IMR-90 (cell line): Measurements from ENCODE around the gene SRPK3. TPM values are rescaled to one million over a fixed set of nuclear protein-coding genes. Genes with fewer than 3 reads are reported as not detected.

Experiments used
- ATAC-seq: fragments of 200-7000 bp; cut with Tn5 transposase; 2 replicates; pipeline ENCODE4 v1.9.1; 2020; ENCODE audit warnings: low read depth, mild to moderate bottlenecking, moderate library complexity
- BruUV-seq: library from RNA; stranded (reverse); fragments of 400-500 nt; replicated peaks from 2 replicates; lab custom pipeline; 2021; lab: Mats Ljungman, UMichigan
- CTCF ChIA-PET: fragments of 300-600 bp; formaldehyde crosslinking; extraction: SDS; loops from one replicate; lab custom pipeline; 2021; ENCODE audit warnings: antibody characterized with exemption; lab: Yijun Ruan, JAX
- POLR2A ChIA-PET: fragments of 300-600 bp; sonication (Branson Sonifier 250); formaldehyde crosslinking; loops from one replicate; lab custom pipeline; 2022; ENCODE audit warnings: antibody characterized with exemption; ENCODE audit not compliant: unreplicated experiment; lab: Charles Lee
- DNase-seq: peaks from one replicate; pipeline ENCODE4 v3.0.0; 2013
- H2AFZ ChIP-seq: replicated peaks from 2 replicates; pipeline ENCODE3; 2013; ENCODE audit warnings: low read length, mild to moderate bottlenecking; ENCODE audit not compliant: poor library complexity
- H2AK5ac ChIP-seq: 2 replicates; pipeline ENCODE4 v1.6.1; 2013; ENCODE audit warnings: low read depth, low read length, inconsistent platforms
- H2AK9ac ChIP-seq: replicated peaks from 2 replicates; pipeline ENCODE3; 2013; ENCODE audit warnings: mild to moderate bottlenecking, low read depth, low read length, moderate library complexity; ENCODE audit not compliant: poor library complexity
- H2BK120ac ChIP-seq: 2 replicates; pipeline ENCODE4 v1.6.1; 2013; ENCODE audit warnings: low read depth, low read length, inconsistent platforms
- H2BK15ac ChIP-seq: 3 replicates; pipeline ENCODE4 v1.6.1; 2013; ENCODE audit warnings: low read depth, low read length, inconsistent platforms
- H2BK20ac ChIP-seq: 2 replicates; pipeline ENCODE4 v1.6.1; 2013; ENCODE audit warnings: low read depth, mild to moderate bottlenecking, inconsistent platforms, low read length, moderate library complexity
- H2BK5ac ChIP-seq: 2 replicates; pipeline ENCODE4 v1.6.1; 2013; ENCODE audit warnings: mild to moderate bottlenecking, low read depth, low read length, inconsistent platforms; ENCODE audit not compliant: poor library complexity, severe bottlenecking
- H3K14ac ChIP-seq: replicated peaks from 2 replicates; pipeline ENCODE4 v1.6.1; 2013; ENCODE audit warnings: low read depth, low read length, inconsistent platforms
- H3K18ac ChIP-seq: 2 replicates; pipeline ENCODE4 v1.6.1; 2013; ENCODE audit warnings: low read depth, low read length, control low read depth
- H3K23ac ChIP-seq: 2 replicates; pipeline ENCODE4 v1.6.1; 2013; ENCODE audit warnings: low read depth, low read length, inconsistent platforms
- H3K27ac ChIP-seq: 2 replicates; pipeline ENCODE4 v1.5.1; 2013; ENCODE audit warnings: mild to moderate bottlenecking, control low read depth, low read length; ENCODE audit not compliant: insufficient read depth
- H3K27me3 ChIP-seq: 2 replicates; pipeline ENCODE4 v1.6.1; 2013; ENCODE audit warnings: low read length; ENCODE audit not compliant: control insufficient read depth, insufficient read depth
- H3K36me3 ChIP-seq: 2 replicates; pipeline ENCODE4 v1.6.1; 2013; ENCODE audit warnings: low read length, mixed read lengths; ENCODE audit not compliant: control insufficient read depth, insufficient read depth
- H3K4ac ChIP-seq: 2 replicates; pipeline ENCODE4 v1.6.1; 2013; ENCODE audit warnings: low read depth, low read length, inconsistent platforms
- H3K4me1 ChIP-seq: 2 replicates; pipeline ENCODE4 v1.6.1; 2013; ENCODE audit warnings: low read length, mixed read lengths; ENCODE audit not compliant: control insufficient read depth, insufficient read depth
- H3K4me2 ChIP-seq: 2 replicates; pipeline ENCODE4 v1.6.1; 2013; ENCODE audit warnings: low read depth, mild to moderate bottlenecking, control low read depth, low read length, moderate library complexity
- H3K4me3 ChIP-seq: 2 replicates; pipeline ENCODE4 v1.5.1; 2013; ENCODE audit warnings: low read depth, mild to moderate bottlenecking, control low read depth, low read length, moderate library complexity; ENCODE audit not compliant: insufficient read depth
- H3K56ac ChIP-seq: 2 replicates; pipeline ENCODE4 v1.6.1; 2013; ENCODE audit warnings: low read length, inconsistent platforms; ENCODE audit not compliant: insufficient read depth; ENCODE audit errors: extremely low read depth
- H3K79me1 ChIP-seq, 2 experiments: 2 replicates each; pipeline ENCODE4 v1.6.1; 2013; ENCODE audit warnings: low read length in 2 of 2, inconsistent platforms in 1 of 2, low read depth in 1 of 2
- H3K9ac ChIP-seq: 2 replicates; pipeline ENCODE4 v1.6.1; 2013; ENCODE audit warnings: low read depth, low read length, control low read depth
- H3K9me1 ChIP-seq: 2 replicates; pipeline ENCODE4 v1.6.1; 2013; ENCODE audit warnings: low read length, inconsistent platforms; ENCODE audit not compliant: insufficient read depth
- H3K9me3 ChIP-seq: 2 replicates; pipeline ENCODE4 v1.6.1; 2013; ENCODE audit warnings: low read length; ENCODE audit not compliant: control insufficient read depth, insufficient read depth
- H4K20me1 ChIP-seq: 2 replicates; pipeline ENCODE4 v1.6.1; 2013; ENCODE audit warnings: low read length, inconsistent platforms; ENCODE audit not compliant: insufficient read depth
- H4K5ac ChIP-seq: 2 replicates; pipeline ENCODE4 v1.6.1; 2013; ENCODE audit warnings: mild to moderate bottlenecking, low read depth, low read length, control low read depth
- H4K8ac ChIP-seq, 2 experiments: 2 replicates each; pipeline ENCODE4 v1.6.1; 2013; ENCODE audit warnings: low read depth in 2 of 2, low read length in 2 of 2, control low read depth in 1 of 2, inconsistent platforms in 1 of 2
- H4K91ac ChIP-seq: 2 replicates; pipeline ENCODE4 v1.6.1; 2013; ENCODE audit warnings: low read depth, low read length, inconsistent platforms; ENCODE audit not compliant: insufficient read depth
- BHLHE40 ChIP-seq: fragments of 150-350 bp; IDR thresholded peaks from 2 replicates; pipeline ENCODE4 v1.6.1; 2016; ENCODE audit warnings: mild to moderate bottlenecking, low read depth, low read length
- CEBPB ChIP-seq: IDR thresholded peaks from 2 replicates; pipeline ENCODE4 v1.6.1; 2012; ENCODE audit warnings: low read depth, low read length, improper control_type of control experiment
- CHD1 ChIP-seq: IDR thresholded peaks from 2 replicates; pipeline ENCODE4 v1.6.1; 2012; ENCODE audit warnings: low read depth, low read length, improper control_type of control experiment
- FOS ChIP-seq: fragments of 150-350 bp; IDR thresholded peaks from 2 replicates; pipeline ENCODE4 v1.6.1; 2016; ENCODE audit warnings: low read depth, low read length
- MAFK ChIP-seq: IDR thresholded peaks from 2 replicates; pipeline ENCODE4 v1.6.1; 2012; ENCODE audit warnings: low read depth, low read length, improper control_type of control experiment
- MAZ ChIP-seq: IDR thresholded peaks from 2 replicates; pipeline ENCODE4 v1.6.1; 2012; ENCODE audit warnings: low read depth, mild to moderate bottlenecking, low read length, improper control_type of control experiment, moderate library complexity, borderline replicate concordance
- MXI1 ChIP-seq: IDR thresholded peaks from 2 replicates; pipeline ENCODE4 v1.6.1; 2012; ENCODE audit warnings: low read depth, mild to moderate bottlenecking, low read length, moderate library complexity, borderline replicate concordance
- NFE2L2 ChIP-seq: fragments of 150-350 bp; IDR thresholded peaks from 2 replicates; pipeline ENCODE4 v1.6.1; 2016; ENCODE audit warnings: low read depth, mild to moderate bottlenecking, low read length
- RAD21 ChIP-seq: IDR thresholded peaks from 2 replicates; pipeline ENCODE4 v1.6.1; 2012; ENCODE audit warnings: low read length, improper control_type of control experiment
- RCOR1 ChIP-seq: IDR thresholded peaks from 2 replicates; pipeline ENCODE4 v1.6.1; 2012; ENCODE audit warnings: mild to moderate bottlenecking, low read length, improper control_type of control experiment; ENCODE audit not compliant: insufficient replicate concordance
- RFX5 ChIP-seq: IDR thresholded peaks from 2 replicates; pipeline ENCODE4 v1.8.0; 2012; ENCODE audit warnings: low read depth, mild to moderate bottlenecking, low read length, moderate library complexity
- WGBS, 2 experiments: methylation state at CpG; one replicate each; pipeline versions ENCODE4 v1.1.5 to v1.1.7; 2013; ENCODE audit warnings: missing lambda C conversion rate in 2 of 2; ENCODE audit not compliant: insufficient read length in 1 of 2; ENCODE audit errors: extremely low coverage in 2 of 2; 5-methylcytosine and 5-hydroxymethylcytosine counted together
- dilution Hi-C: fragments of 300-500 bp; cut with HindIII; formaldehyde crosslinking; loops from one replicate; pipeline ENCODE4 v1.14.3; 2018; ENCODE audit warnings: low sequenced_read_pairs; ENCODE audit not compliant: unreplicated experiment
- in situ Hi-C: fragments of 300-500 bp; cut with MboI; formaldehyde crosslinking; loops from 3 replicates; pipeline ENCODE4 v1.14.3; 2019; ENCODE audit warnings: low sequenced_read_pairs, inconsistent platforms, mixed read lengths
- intact Hi-C: fragments of 100-400 bp; cut with micrococcal nuclease; formaldehyde crosslinking; loops from 2 replicates; pipeline ENCODE4 v1.10.0; 2022
- polyA plus RNA-seq, 3 experiments: library from polyadenylated mRNA; depleted of rRNA; stranded (reverse); fragments of >200 nt; gene quantifications; 2 replicates each; pipeline ENCODE4 v1.2.3, GENCODE V29; 2012; ENCODE audit warnings: low replicate concordance in 1 of 3
- total RNA-seq: library from RNA; depleted of rRNA; stranded (reverse); fragments of >200 nt; gene quantifications from 2 replicates; pipeline ENCODE4 v1.2.3, GENCODE V29; 2012
- TF ChIP-seq, protein P1 (sequence below): fragments of 150-350 bp; IDR thresholded peaks from 2 replicates; pipeline ENCODE4 v1.6.1; 2016; ENCODE audit warnings: low read depth, mild to moderate bottlenecking, low read length, moderate library complexity, borderline replicate concordance
- TF ChIP-seq, protein P2 (sequence below): fragments of 150-350 bp; IDR thresholded peaks from 2 replicates; pipeline ENCODE4 v1.6.1; 2017; ENCODE audit warnings: mild to moderate bottlenecking, antibody characterized with exemption, low read length, low read depth
- TF ChIP-seq, protein P3 (sequence below): conservative IDR thresholded peaks from 2 replicates; pipeline ENCODE4 v1.5.1; 2012; ENCODE audit warnings: mild to moderate bottlenecking, low read depth, low read length, improper control_type of control experiment

Gene SRPK3
- total and polyA plus RNA-seq, 2 of the 4 experiments (the other 2 are of a cell fraction) = 0.36 to 0.70 TPM

DNA sequence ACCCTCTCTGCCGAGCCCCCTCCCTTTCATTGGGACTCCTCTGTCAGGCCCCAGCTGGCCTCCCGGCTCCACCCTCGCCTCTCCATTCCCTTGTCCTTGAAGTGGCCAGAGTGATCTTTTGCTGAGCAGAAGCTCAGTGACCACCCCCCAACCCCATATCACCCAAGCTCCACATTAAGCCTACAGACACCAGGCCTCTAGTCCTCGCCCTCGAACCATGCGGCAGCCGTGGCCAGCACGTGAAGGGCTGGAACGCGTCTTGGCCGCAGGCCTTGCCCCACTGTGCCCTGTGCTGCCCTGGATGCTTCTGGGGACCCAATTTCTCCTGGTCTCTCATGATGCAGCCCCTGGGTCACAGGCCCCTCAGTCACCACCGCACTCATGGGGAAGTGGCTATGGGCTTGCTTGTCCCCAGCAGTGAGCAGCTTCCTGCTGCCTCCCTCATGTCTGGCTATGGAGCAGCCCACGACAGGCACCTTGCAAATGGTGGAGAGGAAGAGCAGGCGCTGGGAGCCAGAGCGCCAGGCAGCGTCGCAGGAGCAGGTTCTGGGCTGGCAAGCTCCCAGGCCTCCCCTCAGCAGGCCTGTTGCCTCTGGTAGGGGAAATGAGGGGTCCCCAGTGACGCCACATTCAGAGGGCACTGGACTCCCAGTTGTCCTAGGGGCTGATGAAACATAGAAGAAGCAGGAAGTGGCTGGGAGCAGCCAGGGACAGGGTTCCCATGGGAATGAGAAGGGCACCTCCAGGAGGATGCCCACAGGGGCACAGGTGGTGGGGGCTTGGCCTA is 757 bp upstream of the SRPK3 start:
- Histone ChIP-seq H2AK5ac (no peak overlapping the region; the same call in 1 of the 2 replicates), H3K36me3 (peaks cover 2% of the 10 kb centered on the region; the same call in 1 of the 2 replicates), H3K4me2 (no peak overlapping the region), H3K9me3 (no peaks in the 10 kb centered on the region; the same call in 1 of the 2 replicates), H2AK9ac (no peak overlapping the region), H2BK5ac (no peak overlapping the region), H2BK120ac (no peak overlapping the region), H4K8ac (no peak overlapping the region; a peak in 1 of 4 replicates), H3K4me3 (no peak overlapping the region), H3K79me1 (no peaks in the 10 kb centered on the region), H4K91ac (no peak overlapping the region), H4K5ac (no peak overlapping the region), H2BK20ac (no peak overlapping the region), H3K9ac (no peak overlapping the region), H3K14ac (no peak overlapping the region), H3K56ac (no peak overlapping the region), H3K4ac (no peak overlapping the region), H2AFZ (no peak overlapping the region), H4K20me1 (no peaks in the 10 kb centered on the region), H3K27ac (no peak overlapping the region), H2BK15ac (no peak overlapping the region), H3K4me1 (no peaks in the 10 kb centered on the region), H3K23ac (no peak overlapping the region), H3K18ac (no peak overlapping the region), H3K9me1 (no peaks in the 10 kb centered on the region), H3K27me3 (no peaks in the 10 kb centered on the region)
- dilution Hi-C loops = no loop called here
- in situ Hi-C loops = no loop called here
- intact Hi-C loops = no loop called here
- ATAC-seq (no peak), DNase-seq (no peak)
- 86% methylated on average over 10 of the region's 18 CpGs; no CpG with 5 or more reads in 1 of the 2 experiments for WGBS, 2 experiments
- BruUV-seq = no TSS peak
- ChIA-PET POLR2A (no interaction called here), CTCF (interaction anchor here (0.6 kb wide), 1 partner anchor 35 kb away, joined by 5 read pairs; no protein-coding TSS in a partner anchor)
- no peak for TF ChIP-seq MXI1
- TF ChIP-seq, protein P1, sequence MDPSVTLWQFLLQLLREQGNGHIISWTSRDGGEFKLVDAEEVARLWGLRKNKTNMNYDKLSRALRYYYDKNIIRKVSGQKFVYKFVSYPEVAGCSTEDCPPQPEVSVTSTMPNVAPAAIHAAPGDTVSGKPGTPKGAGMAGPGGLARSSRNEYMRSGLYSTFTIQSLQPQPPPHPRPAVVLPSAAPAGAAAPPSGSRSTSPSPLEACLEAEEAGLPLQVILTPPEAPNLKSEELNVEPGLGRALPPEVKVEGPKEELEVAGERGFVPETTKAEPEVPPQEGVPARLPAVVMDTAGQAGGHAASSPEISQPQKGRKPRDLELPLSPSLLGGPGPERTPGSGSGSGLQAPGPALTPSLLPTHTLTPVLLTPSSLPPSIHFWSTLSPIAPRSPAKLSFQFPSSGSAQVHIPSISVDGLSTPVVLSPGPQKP = no peak
- TF ChIP-seq MAZ = no peak
- TF ChIP-seq CEBPB = no peak
- TF ChIP-seq MAFK = no peak
- TF ChIP-seq NFE2L2 = no peak
- TF ChIP-seq RFX5 = no peak
- TF ChIP-seq, protein P2, sequence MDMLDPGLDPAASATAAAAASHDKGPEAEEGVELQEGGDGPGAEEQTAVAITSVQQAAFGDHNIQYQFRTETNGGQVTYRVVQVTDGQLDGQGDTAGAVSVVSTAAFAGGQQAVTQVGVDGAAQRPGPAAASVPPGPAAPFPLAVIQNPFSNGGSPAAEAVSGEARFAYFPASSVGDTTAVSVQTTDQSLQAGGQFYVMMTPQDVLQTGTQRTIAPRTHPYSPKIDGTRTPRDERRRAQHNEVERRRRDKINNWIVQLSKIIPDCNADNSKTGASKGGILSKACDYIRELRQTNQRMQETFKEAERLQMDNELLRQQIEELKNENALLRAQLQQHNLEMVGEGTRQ = no peak
- no peak for TF ChIP-seq BHLHE40
- TF ChIP-seq RAD21 = no peak
- TF ChIP-seq, protein P3, sequence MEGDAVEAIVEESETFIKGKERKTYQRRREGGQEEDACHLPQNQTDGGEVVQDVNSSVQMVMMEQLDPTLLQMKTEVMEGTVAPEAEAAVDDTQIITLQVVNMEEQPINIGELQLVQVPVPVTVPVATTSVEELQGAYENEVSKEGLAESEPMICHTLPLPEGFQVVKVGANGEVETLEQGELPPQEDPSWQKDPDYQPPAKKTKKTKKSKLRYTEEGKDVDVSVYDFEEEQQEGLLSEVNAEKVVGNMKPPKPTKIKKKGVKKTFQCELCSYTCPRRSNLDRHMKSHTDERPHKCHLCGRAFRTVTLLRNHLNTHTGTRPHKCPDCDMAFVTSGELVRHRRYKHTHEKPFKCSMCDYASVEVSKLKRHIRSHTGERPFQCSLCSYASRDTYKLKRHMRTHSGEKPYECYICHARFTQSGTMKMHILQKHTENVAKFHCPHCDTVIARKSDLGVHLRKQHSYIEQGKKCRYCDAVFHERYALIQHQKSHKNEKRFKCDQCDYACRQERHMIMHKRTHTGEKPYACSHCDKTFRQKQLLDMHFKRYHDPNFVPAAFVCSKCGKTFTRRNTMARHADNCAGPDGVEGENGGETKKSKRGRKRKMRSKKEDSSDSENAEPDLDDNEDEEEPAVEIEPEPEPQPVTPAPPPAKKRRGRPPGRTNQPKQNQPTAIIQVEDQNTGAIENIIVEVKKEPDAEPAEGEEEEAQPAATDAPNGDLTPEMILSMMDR = no peak
- TF ChIP-seq RCOR1 = no peak
- no peak for TF ChIP-seq FOS
- TF ChIP-seq CHD1 = no peak
